Measurements from ENCODE around the gene SSC4D.

SSC4D gene

GRCh38 chr7:76408121-76408560 is 1.4 kb downstream of the SSC4D start:
- H3K36me3 ChIP-seq (replicated peaks in 1 of 2; ENCODE audit: control insufficient read depth in 2 of 2, insufficient read depth in 2 of 2, low read length in 2 of 2) = no peaks in the 10 kb centered on the region
- peak overlapping the region; percentile 46 for H3K23ac ChIP-seq (ENCODE audit: low read depth, low read length, poor library complexity)
- no peak overlapping the region for H2BK5ac ChIP-seq (ENCODE audit: low read length)
- H3K79me1 ChIP-seq (ENCODE audit: low read depth, low read length) = no peaks in the 10 kb centered on the region
- no peak overlapping the region for H3K9ac ChIP-seq (ENCODE audit: low read depth, low read length, poor library complexity)
- DNase-seq (ENCODE audit: low spot score) = no peak
- no peak overlapping the region for H2BK12ac ChIP-seq (ENCODE audit: low read length)
- no peak overlapping the region for H2AFZ ChIP-seq (ENCODE audit: low read length)
- no peak overlapping the region for H3K4me2 ChIP-seq (ENCODE audit: insufficient read depth, low read length, poor library complexity, severe bottlenecking)
- no peak overlapping the region for H3K14ac ChIP-seq (ENCODE audit: low read length)
- H2BK120ac ChIP-seq (ENCODE audit: low read depth, low read length) = no peak overlapping the region
- no peak overlapping the region for H4K91ac ChIP-seq (ENCODE audit: low read depth, low read length, poor library complexity)
- no peak overlapping the region for H4K8ac ChIP-seq (ENCODE audit: low read depth, low read length)
- H2BK15ac ChIP-seq (ENCODE audit: low read length) = peak overlapping the region; percentile 32
- no peaks in the 10 kb centered on the region for H3K9me3 ChIP-seq (replicated peaks in 1 of 2; ENCODE audit: control insufficient read depth in 2 of 2, insufficient read depth in 1 of 2, low read depth in 1 of 2, low read length in 2 of 2)
- no peak overlapping the region for H3K27ac ChIP-seq (replicated peaks; ENCODE audit: low read length)
- H3K27me3 ChIP-seq (ENCODE audit: control insufficient read depth in 3 of 3, insufficient read depth in 3 of 3, low read depth in 1 of 3, low read length in 3 of 3) = no peaks in the 10 kb centered on the region
- no peak overlapping the region for H2AK5ac ChIP-seq (ENCODE audit: low read depth, low read length)
- H3K4me3 ChIP-seq (ENCODE audit: low read length in 2 of 2) = no peak overlapping the region
- H3K18ac ChIP-seq (ENCODE audit: low read length) = no peak overlapping the region
- peaks cover 3 to 17% of the 10 kb centered on the region in 2 donors for H3K4me1 ChIP-seq (ENCODE audit: control insufficient read depth in 2 of 2, insufficient read depth in 1 of 2, low read depth in 1 of 2, low read length in 2 of 2)
- no peak overlapping the region for H3K4ac ChIP-seq (ENCODE audit: low read length)

GRCh38 chr7:76407718-76408117 is 1.8 kb downstream of the SSC4D start:
- WGBS, 2 donors (ENCODE audit: extremely low coverage in 2 of 2, insufficient read length in 2 of 2, insufficient replicate concordance in 1 of 2) = no CpG with 5 or more reads among the region's 4 CpGs
- Histone ChIP-seq H3K4ac (ENCODE audit: low read length) (no peak overlapping the region), H2BK12ac (ENCODE audit: low read length) (no peak overlapping the region)

GRCh38 chr7:76405738-76406137 is 3.8 kb downstream of the SSC4D start:
- Histone ChIP-seq H3K27me3 (ENCODE audit: control insufficient read depth in 3 of 3, insufficient read depth in 3 of 3, low read depth in 1 of 3, low read length in 3 of 3) (no peaks in the 10 kb centered on the region), H2BK15ac (ENCODE audit: low read length) (no peak overlapping the region), H3K18ac (ENCODE audit: low read length) (no peak overlapping the region), H3K4me1 (ENCODE audit: control insufficient read depth in 2 of 2, insufficient read depth in 1 of 2, low read depth in 1 of 2, low read length in 2 of 2) (peaks cover 3 to 17% of the 10 kb centered on the region in 2 donors), H2AFZ (ENCODE audit: low read length) (no peak overlapping the region), H3K4me3 (ENCODE audit: low read length in 2 of 2) (no peak overlapping the region), H3K79me1 (ENCODE audit: low read depth, low read length) (no peaks in the 10 kb centered on the region), H3K9ac (ENCODE audit: low read depth, low read length, poor library complexity) (no peak overlapping the region), H3K27ac (replicated peaks; ENCODE audit: low read length) (no peak overlapping the region), H2AK5ac (ENCODE audit: low read depth, low read length) (no peak overlapping the region), H4K91ac (ENCODE audit: low read depth, low read length, poor library complexity) (no peak overlapping the region), H3K9me3 (replicated peaks in 1 of 2; ENCODE audit: control insufficient read depth in 2 of 2, insufficient read depth in 1 of 2, low read depth in 1 of 2, low read length in 2 of 2) (no peaks in the 10 kb centered on the region), H3K36me3 (replicated peaks in 1 of 2; ENCODE audit: control insufficient read depth in 2 of 2, insufficient read depth in 2 of 2, low read length in 2 of 2) (no peaks in the 10 kb centered on the region), H4K8ac (ENCODE audit: low read depth, low read length) (no peak overlapping the region), H3K14ac (ENCODE audit: low read length) (no peak overlapping the region), H3K23ac (ENCODE audit: low read depth, low read length, poor library complexity) (no peak overlapping the region), H3K4ac (ENCODE audit: low read length) (no peak overlapping the region), H2BK120ac (ENCODE audit: low read depth, low read length) (no peak overlapping the region), H2BK12ac (ENCODE audit: low read length) (no peak overlapping the region), H2BK5ac (ENCODE audit: low read length) (no peak overlapping the region), H3K4me2 (ENCODE audit: insufficient read depth, low read length, poor library complexity, severe bottlenecking) (no peak overlapping the region)
- DNase-seq (ENCODE audit: low spot score) = no peak
- WGBS, 2 donors (ENCODE audit: extremely low coverage in 2 of 2, insufficient read length in 2 of 2, insufficient replicate concordance in 1 of 2) = no CpG with 5 or more reads among the region's 9 CpGs

More at GRCh38 chr7:76407718-76408117, 1.8 kb downstream of the SSC4D start:
- no peak overlapping the region for H3K4me2 ChIP-seq (ENCODE audit: insufficient read depth, low read length, poor library complexity, severe bottlenecking)
- H4K8ac ChIP-seq (ENCODE audit: low read depth, low read length) = no peak overlapping the region
- no peak overlapping the region for H3K14ac ChIP-seq (ENCODE audit: low read length)
- H3K36me3 ChIP-seq (replicated peaks in 1 of 2; ENCODE audit: control insufficient read depth in 2 of 2, insufficient read depth in 2 of 2, low read length in 2 of 2) = no peaks in the 10 kb centered on the region
- no peak overlapping the region for H2BK15ac ChIP-seq (ENCODE audit: low read length)
- H3K27me3 ChIP-seq (ENCODE audit: control insufficient read depth in 3 of 3, insufficient read depth in 3 of 3, low read depth in 1 of 3, low read length in 3 of 3) = no peaks in the 10 kb centered on the region
- no peaks in the 10 kb centered on the region for H3K9me3 ChIP-seq (replicated peaks in 1 of 2; ENCODE audit: control insufficient read depth in 2 of 2, insufficient read depth in 1 of 2, low read depth in 1 of 2, low read length in 2 of 2)
- H2AK5ac ChIP-seq (ENCODE audit: low read depth, low read length) = no peak overlapping the region
- H3K4me3 ChIP-seq (ENCODE audit: low read length in 2 of 2) = no peak overlapping the region
- H3K18ac ChIP-seq (ENCODE audit: low read length) = no peak overlapping the region
- no peak overlapping the region for H2BK120ac ChIP-seq (ENCODE audit: low read depth, low read length)
- no peak for DNase-seq (ENCODE audit: low spot score)
- no peak overlapping the region for H3K27ac ChIP-seq (replicated peaks; ENCODE audit: low read length)
- no peak overlapping the region for H2AFZ ChIP-seq (ENCODE audit: low read length)
- peak overlapping the region; percentile 46 for H3K23ac ChIP-seq (ENCODE audit: low read depth, low read length, poor library complexity)
- peaks cover 3 to 17% of the 10 kb centered on the region in 2 donors for H3K4me1 ChIP-seq (ENCODE audit: control insufficient read depth in 2 of 2, insufficient read depth in 1 of 2, low read depth in 1 of 2, low read length in 2 of 2)
- no peaks in the 10 kb centered on the region for H3K79me1 ChIP-seq (ENCODE audit: low read depth, low read length)
- H2BK5ac ChIP-seq (ENCODE audit: low read length) = no peak overlapping the region
- no peak overlapping the region for H4K91ac ChIP-seq (ENCODE audit: low read depth, low read length, poor library complexity)
- H3K9ac ChIP-seq (ENCODE audit: low read depth, low read length, poor library complexity) = no peak overlapping the region

GRCh38 chr7:76403780-76404494 is 5.6 kb downstream of the SSC4D start:
- H3K18ac ChIP-seq (ENCODE audit: low read length) = no peak overlapping the region
- H2AK5ac ChIP-seq (ENCODE audit: low read depth, low read length) = no peak overlapping the region
- no peak overlapping the region for H3K9ac ChIP-seq (ENCODE audit: low read depth, low read length, poor library complexity)
- H3K4me1 ChIP-seq (ENCODE audit: control insufficient read depth in 2 of 2, insufficient read depth in 1 of 2, low read depth in 1 of 2, low read length in 2 of 2) = peaks cover 0 to 11% of the 10 kb centered on the region in 2 donors
- H3K14ac ChIP-seq (ENCODE audit: low read length) = no peak overlapping the region
- no peak overlapping the region for H3K4me2 ChIP-seq (ENCODE audit: insufficient read depth, low read length, poor library complexity, severe bottlenecking)
- H2BK15ac ChIP-seq (ENCODE audit: low read length) = no peak overlapping the region
- H4K8ac ChIP-seq (ENCODE audit: low read depth, low read length) = no peak overlapping the region
- no peak overlapping the region for H2BK120ac ChIP-seq (ENCODE audit: low read depth, low read length)
- H2BK12ac ChIP-seq (ENCODE audit: low read length) = no peak overlapping the region
- H3K4ac ChIP-seq (ENCODE audit: low read length) = no peak overlapping the region
- H3K9me3 ChIP-seq (replicated peaks in 1 of 2; ENCODE audit: control insufficient read depth in 2 of 2, insufficient read depth in 1 of 2, low read depth in 1 of 2, low read length in 2 of 2) = no peaks in the 10 kb centered on the region
- H4K91ac ChIP-seq (ENCODE audit: low read depth, low read length, poor library complexity) = no peak overlapping the region
- no peak overlapping the region for H3K23ac ChIP-seq (ENCODE audit: low read depth, low read length, poor library complexity)
- no peak for DNase-seq (ENCODE audit: low spot score)
- H3K4me3 ChIP-seq (ENCODE audit: low read length in 2 of 2) = no peak overlapping the region
- H3K27ac ChIP-seq (replicated peaks; ENCODE audit: low read length) = no peak overlapping the region
- peaks cover 0 to 3% (median 0%) of the 10 kb centered on the region in 3 experiments for H3K27me3 ChIP-seq (ENCODE audit: control insufficient read depth in 3 of 3, insufficient read depth in 3 of 3, low read depth in 1 of 3, low read length in 3 of 3)
- no peak overlapping the region for H2AFZ ChIP-seq (ENCODE audit: low read length)
- no CpG with 5 or more reads among the region's 10 CpGs for WGBS, 2 donors (ENCODE audit: extremely low coverage in 2 of 2, insufficient read length in 2 of 2, insufficient replicate concordance in 1 of 2)
- H2BK5ac ChIP-seq (ENCODE audit: low read length) = no peak overlapping the region
- H3K36me3 ChIP-seq (replicated peaks in 1 of 2; ENCODE audit: control insufficient read depth in 2 of 2, insufficient read depth in 2 of 2, low read length in 2 of 2) = no peaks in the 10 kb centered on the region
- H3K79me1 ChIP-seq (ENCODE audit: low read depth, low read length) = no peaks in the 10 kb centered on the region

Data from neuronal stem cell (in vitro differentiated cells).